Natural killer cell (primary cell): ENCODE results near the gene SMAP1. TPM values are rescaled to one million over a fixed set of nuclear protein-coding genes. Genes with fewer than 3 reads are reported as not detected.

ENCODE experiments used
- ATAC-seq, 3 donors: fragments of 150-1000 bp in 2 of 3; fragments of 200-7000 bp in 1 of 3; cut with Tn5 transposase; 1 replicate in 1 of 3; 2 replicates in 2 of 3; pipeline ENCODE4 v1.10.0; 2021; ENCODE audit warnings: mild to moderate bottlenecking in 2 of 3, moderate library complexity in 2 of 3
- DNase-seq, 2 donors: peaks; one replicate each; pipeline versions ENCODE4 v3.0.0 to v3.0.0-alpha.2; 2013 to 2021; ENCODE audit warnings: mixed read lengths in 1 of 2
- H3K27ac ChIP-seq: one replicate; pipeline ENCODE4 v1.5.1; 2013; ENCODE audit warnings: mild to moderate bottlenecking, low read length
- H3K27me3 ChIP-seq: one replicate; pipeline ENCODE4 v1.6.1; 2013; ENCODE audit warnings: low read length; ENCODE audit not compliant: control insufficient read depth, insufficient read depth
- H3K36me3 ChIP-seq: one replicate; pipeline ENCODE4 v1.6.1; 2013; ENCODE audit warnings: low read length; ENCODE audit not compliant: control insufficient read depth, insufficient read depth
- H3K4me1 ChIP-seq: one replicate; pipeline ENCODE4 v1.6.1; 2013; ENCODE audit warnings: low read length; ENCODE audit not compliant: control insufficient read depth, insufficient read depth
- H3K4me3 ChIP-seq: one replicate; pipeline ENCODE4 v1.5.1; 2013; ENCODE audit warnings: low read length
- H3K9me3 ChIP-seq: one replicate; pipeline ENCODE4 v1.6.1; 2013; ENCODE audit warnings: low read length; ENCODE audit not compliant: control insufficient read depth, insufficient read depth
- H3K27ac Mint-ChIP-seq, 2 donors: one replicate each; pipeline ENCODE4 v1.8.0; 2022; ENCODE audit warnings: mild to moderate bottlenecking in 2 of 2, mixed read lengths in 2 of 2, moderate library complexity in 1 of 2
- H3K27me3 Mint-ChIP-seq, 2 donors: one replicate each; pipeline ENCODE4 v1.8.0; 2022; ENCODE audit warnings: low read depth in 2 of 2, mixed read lengths in 2 of 2
- H3K36me3 Mint-ChIP-seq: one replicate; pipeline ENCODE4 v1.8.0; 2022; ENCODE audit warnings: mixed read lengths
- H3K4me1 Mint-ChIP-seq, 2 donors: one replicate each; pipeline ENCODE4 v1.8.0; 2022; ENCODE audit warnings: mixed read lengths in 2 of 2
- H3K4me3 Mint-ChIP-seq: one replicate; pipeline ENCODE4 v1.8.0; 2022; ENCODE audit warnings: mild to moderate bottlenecking, moderate library complexity, mixed read lengths
- H3K9me3 Mint-ChIP-seq, 2 donors: one replicate each; pipeline ENCODE4 v1.8.0; 2022; ENCODE audit warnings: mixed read lengths in 2 of 2
- CTCF ChIP-seq: fragments of 200-600 bp; IDR thresholded peaks from one replicate; pipeline ENCODE4 v1.8.0; 2022; ENCODE audit warnings: antibody characterized with exemption
- WGBS: methylation state at CpG from one replicate; pipeline ENCODE4 v1.1.7; 2013; ENCODE audit warnings: missing lambda C conversion rate; ENCODE audit not compliant: insufficient coverage; 5-methylcytosine and 5-hydroxymethylcytosine counted together
- intact Hi-C: fragments of 100-400 bp; cut with micrococcal nuclease; formaldehyde crosslinking; loops from one replicate; pipeline ENCODE4 v1.14.2; 2022
- total RNA-seq, 4 donors: library from RNA; stranded (reverse); fragments of 120-200 nt in 1 of 4; gene quantifications; one replicate each; pipeline versions ENCODE4 v1.2.3 to v1.2.4, GENCODE V29; 2013 to 2022

SMAP1 gene
- total RNA-seq, 3 donors from 2014 or later (not counting 1 experiment from before 2014, with no cell fraction given), result 28.6 to 35.4 (median 30.6) TPM

DNA sequence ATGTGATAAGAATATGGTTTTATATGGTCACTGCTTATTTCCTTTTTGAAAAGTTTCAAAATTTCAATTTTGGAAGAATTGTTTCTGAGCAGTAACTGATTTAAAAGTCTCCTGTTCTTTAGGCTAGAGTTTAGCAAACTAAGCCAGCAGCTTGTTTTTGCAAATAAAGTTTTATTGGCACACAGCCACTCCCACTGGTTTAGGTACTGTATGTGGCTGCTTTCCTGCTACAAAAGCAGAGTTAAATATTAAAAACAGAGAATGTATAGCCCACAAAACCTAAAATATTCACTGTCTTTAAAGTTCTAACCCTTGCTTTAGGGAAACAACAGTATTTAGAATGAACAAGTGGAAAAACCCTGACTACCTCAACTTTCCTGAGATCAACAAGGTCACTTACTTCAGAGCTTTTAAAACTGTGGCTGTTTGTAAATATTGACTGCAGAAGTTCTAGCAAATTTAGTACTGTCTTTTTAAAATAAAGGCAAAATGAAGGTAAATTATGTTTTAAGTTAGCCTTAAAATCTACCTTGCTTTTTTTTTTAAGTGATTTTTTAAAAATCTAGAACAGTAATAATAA is 185.1 kb downstream of the SMAP1 start:
- no peak for DNase-seq
- no peaks in the 10 kb centered on the region for H3K27me3 ChIP-seq
- Mint-ChIP-seq H3K27ac (no peak overlapping the region), H3K9me3 (no peaks in the 10 kb centered on the region), H3K27me3 (no peaks in the 10 kb centered on the region), H3K4me3 (no peak overlapping the region), H3K4me1 (peaks cover 5 to 8% of the 10 kb centered on the region in 2 donors), H3K36me3 (no peaks in the 10 kb centered on the region)
- no peak for ATAC-seq
- no peaks in the 10 kb centered on the region for H3K4me1 ChIP-seq
- no peak overlapping the region for H3K4me3 ChIP-seq
- peaks cover 10% of the 10 kb centered on the region for H3K36me3 ChIP-seq
- intact Hi-C loops, result no loop called here
- no peaks in the 10 kb centered on the region for H3K9me3 ChIP-seq
- no peak for TF ChIP-seq CTCF
- no peak overlapping the region for H3K27ac ChIP-seq

- Histone ChIP-seq H3K4me3 (no peak overlapping the region), H3K4me1 (no peaks in the 10 kb centered on the region)
- H3K36me3 Mint-ChIP-seq, result peaks cover 13% of the 10 kb centered on the region
Observed at GRCh38 chr6:70857387-70858077, 189.8 kb downstream of the SMAP1 start.

GRCh38 chr6:70860045-70860444 is 192.4 kb downstream of the SMAP1 start:
- no peak overlapping the region for H3K4me3 ChIP-seq
- H3K27ac ChIP-seq, result no peak overlapping the region
- peaks cover 13% of the 10 kb centered on the region for H3K36me3 Mint-ChIP-seq
- intact Hi-C loops, result no loop called here
- no peak for ATAC-seq
- no peaks in the 10 kb centered on the region for H3K27me3 ChIP-seq
- no peak overlapping the region for H3K4me3 Mint-ChIP-seq
- peaks cover 27% of the 10 kb centered on the region for H3K36me3 ChIP-seq
- H3K27ac Mint-ChIP-seq, result no peak overlapping the region
- H3K27me3 Mint-ChIP-seq, result no peaks in the 10 kb centered on the region
- no CpG with 5 or more reads among the region's 1 CpG for WGBS
- no peaks in the 10 kb centered on the region for H3K4me1 ChIP-seq
- H3K9me3 Mint-ChIP-seq, result no peaks in the 10 kb centered on the region
- DNase-seq, result no peak
- H3K4me1 Mint-ChIP-seq, result peaks cover 0 to 7% of the 10 kb centered on the region in 2 donors
- H3K9me3 ChIP-seq, result no peaks in the 10 kb centered on the region
- TF ChIP-seq CTCF, result no peak

More at GRCh38 chr6:70857387-70858077, 189.8 kb downstream of the SMAP1 start:
- WGBS, result 74% methylated on average over 4 of the region's 5 CpGs
- DNase-seq (no peak), ATAC-seq (no peak)
- Mint-ChIP-seq H3K27me3 (no peaks in the 10 kb centered on the region), H3K4me3 (no peak overlapping the region), H3K4me1 (peaks cover 0 to 7% of the 10 kb centered on the region in 2 donors), H3K9me3 (no peaks in the 10 kb centered on the region), H3K27ac (no peak overlapping the region)
- H3K27ac ChIP-seq, result no peak overlapping the region
- no peaks in the 10 kb centered on the region for H3K27me3 ChIP-seq
- H3K9me3 ChIP-seq, result no peaks in the 10 kb centered on the region
- TF ChIP-seq CTCF, result no peak
- H3K36me3 ChIP-seq, result peaks cover 33% of the 10 kb centered on the region
- intact Hi-C loops, result no loop called here
